HG03575 (cell line): ENCODE results near the gene PDLIM4.

Experiments
- ATAC-seq: cut with Tn5 transposase; IDR thresholded peaks from one replicate; pipeline ENCODE4 v1.9.1; 2021; ENCODE audit not compliant: unreplicated experiment, insufficient number of reproducible peaks, low FRiP score; ENCODE audit errors: extremely low read depth

PDLIM4 gene

DNA sequence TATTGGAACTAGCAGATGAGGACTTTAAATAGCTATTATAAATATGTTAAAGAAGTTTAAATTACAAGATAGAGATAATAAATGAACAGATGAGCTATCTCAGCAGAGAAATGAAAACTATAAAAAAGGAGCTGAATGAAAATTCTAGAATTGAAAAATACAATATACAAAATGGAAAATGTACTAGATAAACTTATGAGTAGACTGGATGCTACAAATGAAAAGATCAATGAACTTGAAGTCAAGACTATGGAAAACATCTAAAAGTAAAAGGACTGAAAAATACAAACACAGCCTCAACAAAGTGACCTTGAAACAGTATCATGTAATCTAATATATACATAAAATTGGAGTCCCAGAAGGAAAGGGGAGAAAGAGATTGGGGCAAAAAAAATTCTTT is 10.7 kb upstream of the PDLIM4 start:
- ATAC-seq: no peak

DNA sequence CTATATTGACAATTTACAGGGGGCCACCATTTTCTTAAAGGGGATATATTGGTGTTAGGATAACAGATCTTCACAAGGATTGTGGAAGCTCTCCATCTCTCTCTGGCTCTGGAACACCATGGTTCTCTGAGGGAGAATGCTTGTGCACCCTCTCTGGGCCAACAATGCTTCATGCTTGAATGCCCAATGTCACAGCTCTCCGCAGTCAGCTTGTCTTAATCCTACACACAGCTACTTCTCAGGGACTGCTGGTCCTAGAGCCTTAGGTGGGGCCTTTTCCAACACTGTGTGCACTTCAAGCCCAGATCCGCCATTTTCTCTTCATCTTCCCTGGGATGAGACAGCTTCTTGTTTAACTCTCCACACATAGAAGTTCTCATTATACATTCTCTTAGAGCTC is 6.9 kb upstream of the PDLIM4 start:
- no peak for ATAC-seq

DNA sequence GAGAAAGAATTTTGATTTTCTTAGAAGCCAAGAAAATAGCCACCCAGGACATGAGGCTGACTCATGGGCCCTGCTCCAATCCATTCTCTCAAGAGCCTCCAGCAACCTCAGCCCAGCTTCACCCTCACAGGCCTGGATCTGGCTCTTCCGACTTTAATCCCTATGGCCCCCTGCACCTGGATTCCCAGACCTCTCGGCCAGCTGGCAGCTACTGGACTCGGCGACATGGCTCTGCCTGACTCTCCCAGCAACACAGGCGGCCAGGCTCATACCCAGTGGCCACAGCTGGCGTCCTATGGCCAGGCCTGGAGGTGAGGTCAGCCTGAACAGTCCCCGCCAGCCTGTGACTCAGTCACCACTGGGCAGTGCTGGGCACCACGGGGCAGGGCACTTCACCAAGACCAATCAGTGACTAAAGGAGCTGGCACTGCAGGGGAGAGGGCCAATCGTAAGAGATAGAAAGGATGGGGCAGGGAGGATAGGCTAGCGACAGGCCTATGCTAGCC is 6.2 kb upstream of the PDLIM4 start:
- no peak for ATAC-seq

DNA sequence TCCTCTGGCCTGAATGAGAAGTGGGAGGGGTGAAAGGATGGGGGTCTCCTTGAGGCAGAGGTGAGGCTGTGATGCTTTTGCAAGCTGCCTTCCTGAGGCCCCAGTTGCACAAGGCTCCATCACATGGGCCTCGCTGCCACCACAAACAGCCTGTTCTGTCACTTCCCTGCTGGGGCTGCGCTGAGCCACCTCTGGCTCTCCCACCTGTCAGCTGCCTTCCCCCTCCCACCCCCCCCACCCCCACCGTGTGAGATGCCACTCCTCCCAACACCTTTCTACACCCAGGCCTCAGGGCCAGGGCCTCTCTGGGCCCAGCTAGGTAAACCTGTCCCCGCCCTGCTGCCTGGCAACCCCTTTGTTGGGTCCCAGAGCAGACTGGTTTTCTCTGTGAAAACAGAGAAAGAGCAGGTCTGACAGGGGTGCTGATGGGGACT is 4.5 kb upstream of the PDLIM4 start:
- ATAC-seq: no peak

DNA sequence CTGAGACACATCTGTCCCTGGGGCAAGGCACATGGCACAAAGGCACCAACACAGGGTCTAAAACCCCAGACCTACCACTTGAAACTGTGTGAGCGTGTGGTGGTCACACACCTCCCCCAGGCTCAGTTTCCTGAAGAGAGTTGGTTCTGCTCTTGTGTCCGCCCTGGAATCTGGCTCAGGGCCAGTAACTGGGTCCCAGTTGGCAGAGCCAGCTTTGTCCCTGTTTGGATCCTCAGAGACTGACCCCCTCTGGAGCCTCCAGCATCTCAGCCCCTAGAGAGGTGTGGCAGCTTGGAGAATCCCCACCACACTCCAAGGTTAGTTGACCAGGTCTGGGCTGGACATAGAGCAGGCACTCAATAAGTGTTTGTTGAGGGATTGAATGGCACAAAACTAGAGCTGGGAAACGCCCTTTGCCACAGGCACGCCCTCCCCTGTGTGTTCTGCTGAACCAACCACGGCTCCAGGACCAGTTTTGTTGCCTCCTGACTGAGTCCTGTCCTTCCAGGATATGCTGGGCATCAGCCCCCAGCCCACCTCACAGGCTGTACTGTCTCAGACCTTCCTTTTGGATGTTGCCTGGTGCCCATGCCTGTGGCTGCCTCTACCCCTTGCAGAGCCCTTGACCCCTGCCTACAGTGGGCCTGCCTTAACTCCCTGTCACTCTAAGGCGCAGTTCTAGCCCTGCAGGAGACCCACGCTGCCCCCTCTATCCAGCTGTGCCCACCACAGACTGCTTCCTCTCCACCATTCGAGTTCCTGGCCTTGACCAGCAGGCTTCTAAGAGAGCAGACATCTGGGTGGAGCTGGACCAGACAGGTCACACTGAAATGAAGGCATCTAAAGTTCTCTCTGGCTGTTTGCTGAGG is 3.8 kb upstream of the PDLIM4 start:
- no peak for ATAC-seq

DNA sequence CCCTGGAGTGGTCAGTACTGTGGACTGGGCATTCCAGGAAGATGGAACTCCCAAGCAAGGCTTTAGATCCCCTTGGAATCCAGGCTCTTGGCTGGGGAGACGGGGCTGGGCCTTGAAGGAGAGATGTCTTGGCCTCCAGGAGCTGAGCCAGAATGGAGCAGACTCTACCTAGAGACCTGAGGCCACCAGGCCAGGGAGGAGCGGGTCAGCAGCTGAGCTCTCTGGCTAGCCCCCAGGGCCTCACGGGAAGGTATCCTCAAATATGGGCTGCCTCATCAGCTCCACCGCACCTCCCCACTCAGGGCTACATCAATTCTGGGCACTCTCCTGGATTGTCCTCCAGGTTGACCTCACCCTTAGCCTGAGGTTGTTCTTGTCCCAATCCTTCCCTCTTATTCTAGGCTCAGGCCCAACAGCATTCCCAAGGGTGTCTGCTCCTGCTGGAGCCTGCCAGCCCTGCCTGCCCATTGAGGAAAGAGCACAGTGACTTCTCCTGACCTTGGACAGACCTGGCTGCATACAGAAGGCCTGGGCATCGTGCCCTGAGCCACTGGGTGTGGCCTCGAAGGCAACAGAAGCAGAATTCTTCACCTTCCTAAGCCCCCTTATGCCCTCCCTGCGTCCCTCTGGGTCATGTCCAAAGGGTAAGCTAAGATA is 3.0 kb upstream of the PDLIM4 start:
- no peak for ATAC-seq

DNA sequence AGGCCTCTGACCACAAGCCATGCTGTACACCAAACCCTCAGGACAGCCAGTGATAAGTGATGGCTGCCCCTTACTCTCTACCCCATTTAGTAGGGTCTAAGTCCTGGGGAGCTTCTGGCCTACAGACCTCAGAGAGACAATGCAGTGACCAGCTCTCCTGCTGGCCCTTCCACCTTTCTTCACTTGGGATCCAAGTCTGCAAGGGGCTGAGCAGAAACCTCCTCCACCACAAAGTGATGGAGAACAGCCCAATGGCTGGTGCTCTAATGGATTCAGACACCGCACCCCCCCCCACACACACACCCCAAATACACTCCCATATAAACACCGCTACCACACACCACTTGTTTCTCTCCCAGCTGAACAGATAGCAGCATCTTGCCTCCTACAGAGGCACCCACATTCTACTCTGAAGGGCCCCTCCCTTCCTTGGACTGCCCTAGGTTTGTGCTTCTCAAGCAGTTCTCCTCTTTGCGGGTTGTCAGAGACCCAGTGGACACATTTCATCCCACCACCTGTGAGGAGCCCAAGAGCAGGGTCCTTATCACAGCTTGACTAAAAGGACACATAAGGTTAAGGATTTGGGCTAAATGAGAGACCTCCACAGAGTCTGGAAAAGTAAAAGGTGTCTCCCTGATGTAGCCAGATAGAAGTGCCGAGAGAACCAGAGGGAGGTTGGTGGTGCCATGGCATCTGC is 1.3 kb upstream of the PDLIM4 start:
- ATAC-seq: no peak

DNA sequence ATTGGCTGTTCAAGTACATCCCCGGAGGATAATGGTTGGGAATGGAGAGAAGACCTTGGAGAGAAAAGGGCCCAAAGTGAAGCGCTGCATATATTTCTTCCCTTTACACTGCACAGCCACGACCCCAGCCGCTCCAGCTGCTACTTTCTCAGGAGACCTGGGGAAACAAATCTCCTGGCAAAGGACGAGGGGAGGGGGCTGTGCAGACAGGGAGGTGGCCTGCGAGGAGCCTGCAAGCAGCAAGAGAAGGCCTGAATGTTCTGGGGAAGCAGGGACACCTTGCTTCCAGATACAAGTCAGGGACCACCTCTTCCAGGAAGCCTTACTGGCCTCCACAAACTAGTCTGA is 739 bp upstream of the PDLIM4 start:
- no peak for ATAC-seq

DNA sequence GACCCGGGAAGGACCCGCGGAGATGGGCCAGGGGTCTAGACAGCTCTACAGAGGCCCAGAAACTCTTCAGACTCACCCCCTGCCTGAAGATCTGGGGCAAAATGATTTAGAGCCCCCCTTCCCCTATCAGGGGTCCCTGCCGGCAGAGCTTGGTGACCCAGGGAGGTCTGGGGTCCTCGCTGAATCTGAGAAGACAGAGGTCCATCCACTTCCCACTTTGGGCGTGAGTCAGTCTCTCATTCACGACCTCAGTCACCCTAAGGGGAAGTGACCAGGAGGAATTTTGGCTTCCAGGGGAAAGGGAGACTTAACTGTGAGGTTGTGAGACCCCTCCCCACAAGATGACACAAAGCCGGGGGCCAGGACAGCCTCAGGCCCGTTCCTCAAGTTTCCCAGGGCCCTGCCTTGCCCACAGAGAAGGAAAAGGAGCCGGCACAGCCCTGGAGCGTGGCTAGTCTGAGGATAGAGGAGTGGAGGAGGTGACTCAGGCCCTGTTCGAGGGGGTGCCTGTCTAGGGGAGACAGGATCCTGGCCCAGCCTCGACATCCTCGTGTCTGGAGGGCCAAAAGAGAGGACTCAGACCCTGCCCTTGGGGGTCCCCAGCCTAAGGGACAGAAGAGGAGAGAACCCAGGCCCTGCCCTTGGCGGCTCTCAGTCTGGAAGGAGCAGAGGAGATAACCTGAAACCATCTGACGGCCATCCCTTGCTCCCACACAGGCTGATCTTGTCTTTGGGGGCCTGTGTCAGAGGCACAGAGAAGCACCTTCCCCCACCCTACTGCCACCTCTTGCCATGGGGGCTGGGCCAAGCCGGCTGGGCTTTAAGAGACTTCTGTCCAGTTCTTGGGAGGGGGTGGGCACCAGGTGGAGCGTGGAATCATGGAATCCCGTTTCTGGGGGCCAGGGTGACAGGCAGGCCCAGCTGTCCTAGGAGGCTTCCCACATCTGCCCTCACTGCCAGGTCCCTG is 889 bp downstream of the PDLIM4 start:
- no peak for ATAC-seq

DNA sequence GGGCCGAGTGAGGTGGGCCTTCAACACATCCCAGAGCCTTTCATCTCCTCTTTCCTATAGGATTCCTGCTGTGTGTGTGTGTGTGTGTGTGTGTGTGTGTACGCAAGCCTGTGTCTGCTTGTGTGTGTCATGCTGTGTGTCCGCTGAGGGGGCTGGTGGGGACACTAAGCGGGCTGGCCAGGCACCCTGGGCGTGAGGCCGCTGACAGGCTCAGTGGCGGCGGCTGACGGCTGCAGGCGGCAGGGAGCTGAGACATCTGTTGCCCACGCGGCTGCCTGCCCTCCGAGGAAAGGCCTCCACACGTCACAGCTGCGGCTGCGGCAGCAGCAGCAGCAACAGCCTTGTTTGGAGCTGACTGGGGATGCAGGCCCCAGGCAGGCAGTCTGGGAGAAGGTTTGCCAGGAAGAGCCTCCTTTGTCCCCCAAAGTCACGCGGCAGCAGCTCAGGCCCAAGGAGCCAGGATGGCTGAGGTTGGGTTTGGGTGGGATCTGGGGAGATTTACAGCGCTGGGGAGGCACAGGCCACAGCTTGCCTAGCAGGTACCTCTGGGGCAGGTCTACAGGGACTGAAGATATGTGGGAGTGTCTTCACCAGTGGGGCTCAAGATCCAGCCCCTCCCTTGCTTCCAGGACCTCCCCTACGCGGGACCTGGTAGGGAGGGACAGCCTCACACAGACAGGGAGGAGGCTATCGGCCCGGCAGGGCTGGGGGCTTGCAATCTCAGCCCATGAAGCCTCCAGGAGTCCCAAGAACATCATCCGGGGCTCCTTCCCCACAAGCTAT is 1.8 kb downstream of the PDLIM4 start:
- no peak for ATAC-seq

DNA sequence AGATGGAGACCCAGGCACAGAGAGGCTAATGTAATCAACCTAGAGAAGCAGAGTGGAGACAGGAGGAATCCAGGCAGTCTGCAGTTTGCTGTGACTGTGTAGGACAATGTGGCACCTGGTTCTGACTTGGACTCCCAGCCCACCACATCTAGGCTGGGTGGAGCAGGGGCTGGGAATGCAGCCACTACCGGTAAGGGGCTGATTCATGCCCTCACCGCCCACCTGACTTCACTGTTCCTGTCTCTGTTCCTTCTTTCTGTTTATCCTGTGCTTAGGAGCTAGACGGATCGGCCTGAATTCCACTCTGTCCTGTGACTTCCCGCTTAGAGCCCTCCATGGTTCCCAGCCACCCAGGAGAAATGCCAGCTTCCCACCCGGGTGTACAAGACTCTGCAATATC is 2.6 kb downstream of the PDLIM4 start:
- no peak for ATAC-seq

DNA sequence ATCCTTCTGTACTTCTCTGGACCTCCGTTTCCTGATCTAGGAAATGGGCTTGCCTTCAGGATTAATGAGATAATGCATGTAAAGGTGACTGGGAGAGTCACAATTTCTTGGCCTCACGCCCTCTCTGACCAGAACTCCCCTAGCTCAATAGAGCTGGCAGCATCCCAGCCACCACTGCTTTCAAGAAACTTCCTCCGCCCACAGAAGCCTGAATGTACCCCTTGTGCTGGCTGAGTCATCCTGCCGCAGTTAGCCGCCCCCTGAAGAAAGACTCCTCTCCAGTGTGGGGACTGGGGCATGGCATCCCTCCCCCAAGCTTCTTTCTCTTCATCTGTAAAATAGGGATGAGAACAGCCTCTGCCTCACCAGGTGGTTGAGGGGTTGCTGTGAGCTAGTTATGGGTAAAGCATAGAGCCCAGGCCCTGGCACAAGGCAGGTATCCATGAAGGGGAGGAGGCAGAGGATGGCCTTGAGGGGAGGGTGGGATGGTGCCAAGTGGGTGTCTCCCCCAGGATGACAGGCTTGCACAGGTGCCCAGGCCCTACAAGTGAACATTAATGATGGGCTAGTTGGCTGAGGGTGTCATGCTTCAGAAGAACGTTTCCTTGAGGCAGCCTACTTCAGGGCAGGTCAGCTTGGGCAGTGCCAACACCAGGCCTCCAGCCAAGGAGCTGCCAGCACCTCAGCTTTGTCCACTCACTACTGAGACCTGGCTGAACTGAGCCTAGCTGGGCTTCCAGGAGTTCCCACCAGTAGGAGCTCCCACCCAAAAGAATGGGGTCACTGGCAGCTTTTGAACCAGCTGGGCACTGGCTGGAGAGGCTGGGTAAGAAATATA is 3.4 kb downstream of the PDLIM4 start:
- ATAC-seq: no peak

DNA sequence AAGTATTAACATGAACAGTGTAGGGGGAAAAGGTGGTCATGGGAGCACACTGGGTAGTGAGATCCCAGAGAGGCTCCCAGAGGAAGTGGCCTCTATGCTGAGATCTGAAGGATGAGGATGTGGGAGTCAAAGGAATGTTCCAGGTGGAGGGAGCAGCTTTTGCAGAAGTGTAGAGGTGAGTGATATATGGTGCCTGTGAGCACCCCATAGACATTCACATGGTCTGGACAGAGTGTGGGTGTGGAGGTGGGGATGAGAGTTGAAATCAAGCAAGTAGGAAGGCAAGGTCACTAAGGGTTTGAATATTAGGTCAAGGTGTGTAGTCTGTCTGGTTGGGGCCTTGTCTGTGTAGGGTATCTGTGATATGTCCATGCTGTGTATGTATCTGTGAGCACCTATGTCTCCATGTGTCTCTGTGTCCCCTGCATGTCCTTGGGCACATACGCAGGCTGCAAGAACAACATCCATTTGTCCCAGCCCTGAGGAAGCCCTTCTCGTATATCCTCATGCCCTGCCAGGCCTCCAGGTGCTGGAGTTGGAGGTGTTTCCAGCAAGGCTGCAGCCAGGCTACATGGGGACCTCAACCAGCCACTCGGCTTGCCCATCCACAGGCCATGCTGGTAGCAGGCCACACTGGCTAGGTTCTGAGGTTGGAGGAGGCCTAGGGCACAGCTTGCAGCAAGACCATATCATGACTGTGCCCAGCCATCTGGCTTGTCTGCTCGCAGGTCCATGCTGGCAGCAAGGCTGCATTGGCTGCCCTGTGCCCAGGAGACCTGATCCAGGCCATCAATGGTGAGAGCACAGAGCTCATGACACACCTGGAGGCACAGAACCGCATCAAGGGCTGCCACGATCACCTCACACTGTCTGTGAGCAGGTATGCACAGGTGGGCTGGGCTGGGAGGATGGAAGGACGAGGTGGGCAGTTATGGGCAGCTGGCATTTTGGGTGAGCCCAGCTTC is 4.7 kb downstream of the PDLIM4 start:
- no peak for ATAC-seq

DNA sequence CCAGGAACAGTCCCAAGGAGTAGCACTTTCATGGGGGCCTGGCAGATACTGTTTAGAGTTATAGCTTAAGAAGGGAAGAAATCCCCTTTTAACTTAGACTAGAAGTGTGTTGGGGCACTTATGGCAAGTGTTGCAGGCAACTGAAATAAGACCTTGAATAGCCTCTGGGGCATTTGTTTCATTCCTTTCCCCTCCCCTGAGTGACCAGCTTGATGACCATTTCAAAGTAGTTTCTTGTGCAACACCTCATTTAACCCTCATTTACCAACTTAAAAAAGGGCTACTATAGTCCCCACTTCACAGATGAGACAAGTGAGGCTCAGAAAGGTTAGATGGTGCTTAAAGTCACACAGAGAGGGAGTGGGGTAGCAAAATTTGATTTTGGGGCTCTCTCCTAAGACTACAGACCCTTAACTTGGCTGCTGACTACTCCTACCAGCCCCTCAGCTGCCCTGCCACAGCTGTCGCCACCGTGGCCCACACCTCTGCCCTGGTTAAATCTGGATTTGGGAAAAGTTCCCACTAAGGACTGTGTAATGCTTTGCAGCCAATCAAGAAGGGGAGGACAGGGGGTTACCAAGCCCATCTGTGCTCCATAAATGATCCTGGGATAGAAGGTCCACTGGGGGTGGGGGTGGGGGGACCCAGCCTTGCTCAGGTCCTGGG is 5.5 kb downstream of the PDLIM4 start:
- no peak for ATAC-seq

DNA sequence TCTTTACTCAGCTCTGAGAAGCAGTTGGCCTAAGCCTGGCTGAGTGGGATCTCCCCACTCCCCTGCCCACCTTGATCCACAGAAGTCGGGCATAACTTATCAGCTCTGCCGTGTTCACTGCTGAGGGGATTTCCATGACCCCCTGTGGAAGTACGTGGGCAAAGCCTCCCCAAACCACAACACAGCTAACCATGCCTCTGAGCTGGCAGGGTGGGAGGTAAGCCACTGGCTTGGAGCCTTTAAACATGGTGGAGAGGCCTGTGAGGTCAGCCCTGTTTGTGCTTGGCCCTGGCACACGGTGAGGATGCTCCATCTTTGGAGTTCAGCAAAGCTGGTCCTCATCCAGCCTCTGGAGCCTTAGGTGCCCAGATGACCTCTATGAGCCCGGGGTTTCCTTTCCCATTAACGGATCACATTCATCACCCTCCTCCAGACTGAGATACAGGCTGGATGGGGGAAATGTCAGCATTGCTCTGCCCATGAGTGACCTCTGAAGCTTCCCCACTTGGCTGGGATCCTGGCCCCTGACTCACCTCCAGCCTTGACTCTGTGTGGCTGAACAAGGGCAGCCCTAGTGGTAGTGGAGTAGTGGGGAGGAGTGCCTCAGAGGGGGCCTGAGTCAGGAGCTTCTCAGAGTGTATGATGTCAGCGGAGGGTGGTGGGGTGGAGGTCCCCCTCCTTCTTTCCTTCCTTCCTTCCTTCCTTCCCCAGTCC is 6.2 kb downstream of the PDLIM4 start:
- ATAC-seq: no peak
